Endodermal cell (in vitro differentiated cells): Measurements from ENCODE around the gene EFCAB3. TPM values are rescaled to one million over a fixed set of nuclear protein-coding genes. Genes with fewer than 3 reads are reported as not detected.
"Not testable (repeated sequence)": the region's sequence is repeated elsewhere in the genome, so short reads cannot be mapped to it uniquely, and the experiment has no call there.

Experiments
- DNase-seq: peaks from one replicate; pipeline ENCODE4 v3.0.0-alpha.2; 2017
- H3K27ac ChIP-seq: 2 replicates; pipeline ENCODE4 v1.5.1; 2013; ENCODE audit warnings: mild to moderate bottlenecking, low read depth, low read length, moderate library complexity
- H3K27me3 ChIP-seq: 2 replicates; pipeline ENCODE4 v1.6.1; 2013; ENCODE audit warnings: mild to moderate bottlenecking, low read length, moderate library complexity; ENCODE audit not compliant: insufficient read depth, control insufficient read depth, poor library complexity, severe bottlenecking
- H3K36me3 ChIP-seq: 2 replicates; pipeline ENCODE4 v1.7.0; 2013; ENCODE audit warnings: mild to moderate bottlenecking, low read length, moderate library complexity; ENCODE audit not compliant: control insufficient read depth, insufficient read depth
- H3K4me1 ChIP-seq: one replicate; pipeline ENCODE4 v1.7.0; 2013; ENCODE audit warnings: low read length; ENCODE audit not compliant: control insufficient read depth, insufficient read depth
- H3K4me3 ChIP-seq: 2 replicates; pipeline ENCODE4 v1.5.1; 2013; ENCODE audit warnings: mild to moderate bottlenecking, low read length, moderate library complexity
- H3K9ac ChIP-seq: 2 replicates; pipeline ENCODE4 v1.6.1; 2013; ENCODE audit warnings: mild to moderate bottlenecking, low read length, moderate library complexity; ENCODE audit not compliant: poor library complexity, severe bottlenecking; ENCODE audit errors: extremely low read depth
- H3K9me3 ChIP-seq: 2 replicates; pipeline ENCODE4 v1.6.1; 2013; ENCODE audit warnings: mild to moderate bottlenecking, low read length, moderate library complexity; ENCODE audit not compliant: control insufficient read depth
- H3K27ac Mint-ChIP-seq: 2 replicates; pipeline ENCODE4 v1.8.0; 2020; ENCODE audit warnings: mixed read lengths
- H3K27me3 Mint-ChIP-seq: 2 replicates; pipeline ENCODE4 v1.8.0; 2021; ENCODE audit warnings: mild to moderate bottlenecking, mixed read lengths; ENCODE audit not compliant: insufficient read depth
- H3K36me3 Mint-ChIP-seq: 2 replicates; pipeline ENCODE4 v1.8.0; 2020; ENCODE audit warnings: low read depth, mixed read lengths
- H3K4me1 Mint-ChIP-seq: 2 replicates; pipeline ENCODE4 v1.8.0; 2020; ENCODE audit warnings: mixed read lengths
- H3K4me3 Mint-ChIP-seq: 2 replicates; pipeline ENCODE4 v1.8.0; 2020; ENCODE audit warnings: mild to moderate bottlenecking, moderate library complexity, mixed read lengths
- H3K9me3 Mint-ChIP-seq: 2 replicates; pipeline ENCODE4 v1.8.0; 2020; ENCODE audit warnings: mild to moderate bottlenecking, mixed read lengths
- WGBS, 2 experiments: methylation state at CpG; one replicate each; pipeline versions ENCODE4 v1.1.5 to v1.1.7; 2013; ENCODE audit warnings: missing lambda C conversion rate in 2 of 2, mixed read lengths in 1 of 2; ENCODE audit not compliant: insufficient coverage in 1 of 2, insufficient read length in 1 of 2; 5-methylcytosine and 5-hydroxymethylcytosine counted together
- total RNA-seq, 2 donors: library from RNA; stranded (reverse); fragmentation: NEBNext Ultra II Directional in 1 of 2; extraction: Animal tissue kit (Norgen Biotek cat#: 25700) in 1 of 2; gene quantifications; 2 replicates in 1 of 2; 3 replicates in 1 of 2; pipeline ENCODE4 v1.2.1, GENCODE V29; 2021
- TF ChIP-seq, protein P1 (sequence below): fragments of 200-600 bp; sonication (generic); conservative IDR thresholded peaks from 2 replicates; pipeline ENCODE4 v1.5.0; 2021; ENCODE audit warnings: antibody characterized with exemption, mild to moderate bottlenecking

Gene EFCAB3
- total RNA-seq, 2 donors from 2014 or later, result not detected

DNA sequence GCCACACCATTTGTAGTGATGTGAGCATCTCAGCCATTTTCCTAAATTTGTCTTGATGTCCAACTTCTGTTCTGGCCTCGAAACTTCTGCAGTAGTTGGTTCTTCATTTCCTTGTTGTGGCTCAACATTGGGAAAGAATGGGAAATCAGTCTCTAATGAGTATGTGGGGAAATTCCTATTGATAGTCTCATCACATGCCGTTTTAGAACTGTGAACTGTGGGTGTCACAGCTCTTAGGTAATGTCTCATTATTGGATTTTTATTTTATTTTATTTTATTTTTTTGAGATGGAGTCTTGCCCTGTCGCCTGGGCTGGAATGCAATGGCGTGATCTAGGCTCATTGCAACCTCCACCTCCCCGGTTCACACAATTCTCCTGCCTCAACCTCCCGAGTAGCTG, 60.8 kb downstream of the EFCAB3 start:
- H3K27ac Mint-ChIP-seq, H3K4me1 ChIP-seq, H3K4me3 Mint-ChIP-seq, H3K9me3 Mint-ChIP-seq, H3K9me3 ChIP-seq, H3K4me1 Mint-ChIP-seq, H3K4me3 ChIP-seq, H3K27me3 Mint-ChIP-seq, H3K9ac ChIP-seq, H3K27ac ChIP-seq, H3K27me3 ChIP-seq, DNase-seq: not testable (repeated sequence)
- WGBS, 2 experiments, result 95 to 100% methylated on average over 1 to 6 of the region's 6 CpGs
- peaks cover 49% of the 10 kb centered on the region for H3K36me3 Mint-ChIP-seq
- H3K36me3 ChIP-seq, result peaks cover 34% of the 10 kb centered on the region

DNA sequence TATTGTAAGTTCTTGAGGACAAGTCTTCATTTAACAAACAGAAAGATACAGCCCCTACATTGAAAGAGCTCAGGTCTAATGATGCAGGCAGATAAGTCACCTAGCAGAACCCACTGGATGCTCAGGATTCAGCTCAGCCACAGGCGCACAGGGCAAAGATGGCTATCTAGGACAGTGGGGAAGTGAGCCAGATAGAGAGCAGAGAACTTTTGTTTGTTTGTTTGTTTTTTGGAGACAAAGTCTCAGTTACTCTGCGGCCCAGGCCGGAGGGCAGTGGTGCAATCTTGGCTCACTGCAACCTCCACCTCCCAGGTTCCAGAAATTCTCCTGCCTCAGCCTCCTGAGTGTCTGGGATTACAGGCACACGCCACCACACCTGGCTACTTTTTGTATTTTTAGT, 63.7 kb downstream of the EFCAB3 start:
- Histone ChIP-seq H3K4me1 (no peaks in the 10 kb centered on the region), H3K9me3 (no peaks in the 10 kb centered on the region), H3K27ac (no peak overlapping the region), H3K36me3 (peaks cover 53% of the 10 kb centered on the region), H3K4me3 (no peak overlapping the region), H3K9ac (no peak overlapping the region), H3K27me3 (no peaks in the 10 kb centered on the region)
- TF ChIP-seq, protein P1, sequence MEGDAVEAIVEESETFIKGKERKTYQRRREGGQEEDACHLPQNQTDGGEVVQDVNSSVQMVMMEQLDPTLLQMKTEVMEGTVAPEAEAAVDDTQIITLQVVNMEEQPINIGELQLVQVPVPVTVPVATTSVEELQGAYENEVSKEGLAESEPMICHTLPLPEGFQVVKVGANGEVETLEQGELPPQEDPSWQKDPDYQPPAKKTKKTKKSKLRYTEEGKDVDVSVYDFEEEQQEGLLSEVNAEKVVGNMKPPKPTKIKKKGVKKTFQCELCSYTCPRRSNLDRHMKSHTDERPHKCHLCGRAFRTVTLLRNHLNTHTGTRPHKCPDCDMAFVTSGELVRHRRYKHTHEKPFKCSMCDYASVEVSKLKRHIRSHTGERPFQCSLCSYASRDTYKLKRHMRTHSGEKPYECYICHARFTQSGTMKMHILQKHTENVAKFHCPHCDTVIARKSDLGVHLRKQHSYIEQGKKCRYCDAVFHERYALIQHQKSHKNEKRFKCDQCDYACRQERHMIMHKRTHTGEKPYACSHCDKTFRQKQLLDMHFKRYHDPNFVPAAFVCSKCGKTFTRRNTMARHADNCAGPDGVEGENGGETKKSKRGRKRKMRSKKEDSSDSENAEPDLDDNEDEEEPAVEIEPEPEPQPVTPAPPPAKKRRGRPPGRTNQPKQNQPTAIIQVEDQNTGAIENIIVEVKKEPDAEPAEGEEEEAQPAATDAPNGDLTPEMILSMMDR, result no peak
- H3K27ac Mint-ChIP-seq, result no peak overlapping the region
- H3K4me3 Mint-ChIP-seq, result no peak overlapping the region
- peaks cover 54% of the 10 kb centered on the region for H3K36me3 Mint-ChIP-seq
- WGBS, 2 experiments, result 93 to 100% methylated on average over 2 to 4 of the region's 4 CpGs
- no peak for DNase-seq
- no peaks in the 10 kb centered on the region for H3K9me3 Mint-ChIP-seq
- no peaks in the 10 kb centered on the region for H3K27me3 Mint-ChIP-seq
- no peaks in the 10 kb centered on the region for H3K4me1 Mint-ChIP-seq

DNA sequence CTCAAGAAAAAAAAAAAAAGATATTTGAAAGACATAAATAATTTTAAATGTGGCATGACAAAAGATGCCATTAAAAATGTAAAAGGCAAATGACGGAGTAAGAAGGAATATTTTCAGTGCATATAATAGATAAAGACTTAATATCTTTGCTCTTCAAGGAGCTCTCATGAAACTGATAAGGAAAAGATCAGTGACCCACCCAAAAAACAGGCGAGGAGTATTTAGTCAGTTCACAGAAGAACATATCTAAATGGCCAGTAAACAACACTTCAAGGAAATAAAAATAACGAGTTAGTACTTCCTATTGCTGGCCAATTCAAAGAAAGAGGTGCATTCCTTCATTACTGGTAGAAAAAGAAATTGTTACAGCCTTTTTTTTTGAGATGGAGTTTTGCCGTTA, 65.4 kb downstream of the EFCAB3 start:
- not testable (repeated sequence) for H3K27me3 ChIP-seq

DNA sequence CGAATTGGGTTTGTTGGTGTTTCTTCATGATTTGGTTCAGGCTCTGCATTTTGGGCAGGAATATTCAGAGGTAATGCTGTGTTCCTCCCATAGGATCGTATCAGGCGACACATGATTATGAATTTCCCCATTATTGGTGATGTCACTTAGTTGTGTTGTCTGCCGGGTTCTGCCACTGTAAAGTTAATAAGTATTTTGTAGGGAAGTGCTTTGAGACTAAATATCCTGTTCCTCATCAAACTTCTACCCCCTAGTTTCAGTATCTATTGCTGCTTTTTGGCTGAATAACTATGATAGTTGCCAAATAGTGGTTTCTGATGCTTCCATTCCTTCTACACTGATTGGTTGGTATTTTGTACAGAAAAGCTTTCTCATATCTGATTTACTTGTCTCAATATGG, 71.8 kb downstream of the EFCAB3 start:
- not testable (repeated sequence) for H3K27ac Mint-ChIP-seq, H3K27me3 Mint-ChIP-seq, DNase-seq, H3K9ac ChIP-seq, H3K4me1 Mint-ChIP-seq, H3K4me1 ChIP-seq, H3K27me3 ChIP-seq, H3K4me3 Mint-ChIP-seq, H3K27ac ChIP-seq, H3K9me3 ChIP-seq, H3K4me3 ChIP-seq, H3K9me3 Mint-ChIP-seq
- peaks cover 24% of the 10 kb centered on the region for H3K36me3 Mint-ChIP-seq
- WGBS, 2 experiments, result 92 to 93% methylated on average over 2 to 3 of the region's 4 CpGs
- peaks cover 18% of the 10 kb centered on the region for H3K36me3 ChIP-seq

More for the DNA sequence above, 65.4 kb downstream of the EFCAB3 start:
- not testable (repeated sequence) for H3K27ac ChIP-seq, H3K9me3 ChIP-seq, H3K4me3 ChIP-seq, H3K9ac ChIP-seq, H3K4me3 Mint-ChIP-seq, H3K27ac Mint-ChIP-seq, H3K27me3 Mint-ChIP-seq, H3K9me3 Mint-ChIP-seq, H3K4me1 Mint-ChIP-seq, H3K4me1 ChIP-seq, DNase-seq
- H3K36me3 ChIP-seq, result peaks cover 54% of the 10 kb centered on the region
- WGBS, 2 experiments, result 81 to 98% methylated on average over 3 of the region's 4 CpGs
- peaks cover 46% of the 10 kb centered on the region for H3K36me3 Mint-ChIP-seq

DNA sequence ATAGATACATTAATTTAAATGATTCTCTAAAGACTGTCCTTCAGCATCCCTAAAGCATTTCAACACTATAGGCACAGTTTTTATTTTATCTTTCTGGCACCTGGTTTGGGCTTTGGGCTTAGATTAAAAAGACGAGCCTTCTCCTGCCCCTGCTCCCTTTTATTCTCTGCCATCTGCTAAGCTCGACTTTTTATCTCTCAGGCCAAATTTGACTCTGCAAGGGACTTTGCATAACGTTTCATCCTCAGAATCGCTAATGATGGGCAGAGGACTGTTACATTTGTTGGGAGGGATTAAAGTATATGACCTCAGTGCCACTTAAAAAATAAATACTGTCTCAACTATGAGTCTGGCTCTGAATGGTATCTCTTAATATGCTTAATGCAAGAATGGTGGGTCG, 72.7 kb downstream of the EFCAB3 start:
- not testable (repeated sequence) for H3K4me3 ChIP-seq, H3K27ac Mint-ChIP-seq, H3K9me3 ChIP-seq, H3K9me3 Mint-ChIP-seq, H3K27me3 ChIP-seq, H3K4me1 ChIP-seq, H3K4me3 Mint-ChIP-seq, H3K27ac ChIP-seq, H3K9ac ChIP-seq, DNase-seq, H3K27me3 Mint-ChIP-seq, H3K4me1 Mint-ChIP-seq
- peaks cover 17% of the 10 kb centered on the region for H3K36me3 Mint-ChIP-seq
- H3K36me3 ChIP-seq, result peaks cover 11% of the 10 kb centered on the region
- WGBS, 2 experiments, result 88% methylated on average over 3 of the region's 5 CpGs; no CpG with 5 or more reads in 1 of the 2 experiments

DNA sequence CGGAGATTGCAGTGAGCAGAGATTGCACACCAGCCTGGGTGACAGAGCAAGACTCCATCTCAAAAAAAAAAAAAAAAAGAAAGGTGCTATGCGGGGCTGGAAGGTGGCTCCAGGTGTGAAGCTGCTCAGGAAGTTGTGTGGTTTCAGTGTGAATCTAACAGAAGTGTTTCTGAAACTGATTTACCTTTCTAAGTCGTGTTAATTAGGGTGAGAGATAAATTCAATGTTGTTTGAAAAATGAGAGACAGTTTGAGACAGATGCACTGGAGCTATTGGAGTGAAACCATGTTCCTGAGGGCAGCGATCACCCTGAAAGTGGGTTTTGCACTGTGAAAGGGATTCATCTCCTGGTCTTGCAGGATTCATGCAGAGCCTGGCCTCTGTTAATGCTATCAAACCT, 73.3 kb downstream of the EFCAB3 start:
- H3K9me3 Mint-ChIP-seq, H3K36me3 ChIP-seq, H3K9ac ChIP-seq, H3K27me3 Mint-ChIP-seq, DNase-seq, H3K4me3 ChIP-seq, H3K9me3 ChIP-seq, H3K27ac ChIP-seq, H3K27me3 ChIP-seq, H3K4me1 ChIP-seq, H3K27ac Mint-ChIP-seq, H3K4me3 Mint-ChIP-seq, H3K4me1 Mint-ChIP-seq: not testable (repeated sequence)
- 88 to 95% methylated on average over 2 to 4 of the region's 4 CpGs for WGBS, 2 experiments
- peaks cover 10% of the 10 kb centered on the region for H3K36me3 Mint-ChIP-seq
